ENCODE data around the gene IL17RA.
A peak's percentile ranks its signal among the peaks of the same experiment; 100 is the strongest.
"Not testable (repeated sequence)": the region's sequence is repeated elsewhere in the genome, so short reads cannot be mapped to it uniquely, and the experiment has no call there.

Gene IL17RA, protein sequence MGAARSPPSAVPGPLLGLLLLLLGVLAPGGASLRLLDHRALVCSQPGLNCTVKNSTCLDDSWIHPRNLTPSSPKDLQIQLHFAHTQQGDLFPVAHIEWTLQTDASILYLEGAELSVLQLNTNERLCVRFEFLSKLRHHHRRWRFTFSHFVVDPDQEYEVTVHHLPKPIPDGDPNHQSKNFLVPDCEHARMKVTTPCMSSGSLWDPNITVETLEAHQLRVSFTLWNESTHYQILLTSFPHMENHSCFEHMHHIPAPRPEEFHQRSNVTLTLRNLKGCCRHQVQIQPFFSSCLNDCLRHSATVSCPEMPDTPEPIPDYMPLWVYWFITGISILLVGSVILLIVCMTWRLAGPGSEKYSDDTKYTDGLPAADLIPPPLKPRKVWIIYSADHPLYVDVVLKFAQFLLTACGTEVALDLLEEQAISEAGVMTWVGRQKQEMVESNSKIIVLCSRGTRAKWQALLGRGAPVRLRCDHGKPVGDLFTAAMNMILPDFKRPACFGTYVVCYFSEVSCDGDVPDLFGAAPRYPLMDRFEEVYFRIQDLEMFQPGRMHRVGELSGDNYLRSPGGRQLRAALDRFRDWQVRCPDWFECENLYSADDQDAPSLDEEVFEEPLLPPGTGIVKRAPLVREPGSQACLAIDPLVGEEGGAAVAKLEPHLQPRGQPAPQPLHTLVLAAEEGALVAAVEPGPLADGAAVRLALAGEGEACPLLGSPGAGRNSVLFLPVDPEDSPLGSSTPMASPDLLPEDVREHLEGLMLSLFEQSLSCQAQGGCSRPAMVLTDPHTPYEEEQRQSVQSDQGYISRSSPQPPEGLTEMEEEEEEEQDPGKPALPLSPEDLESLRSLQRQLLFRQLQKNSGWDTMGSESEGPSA

GRCh38 chr22:17084554-17085276 lies at the start of gene IL17RA:
TSS of gene IL17RA (plus strand) at chr22:17085000. CDS start at chr22:17085092, 92 bp downstream.
- peak; percentile 76 for DNase-seq

- no peak for DNase-seq
These were observed 49.6 kb upstream of the IL17RA start for GRCh38 chr22:17035246-17035645.

DNA sequence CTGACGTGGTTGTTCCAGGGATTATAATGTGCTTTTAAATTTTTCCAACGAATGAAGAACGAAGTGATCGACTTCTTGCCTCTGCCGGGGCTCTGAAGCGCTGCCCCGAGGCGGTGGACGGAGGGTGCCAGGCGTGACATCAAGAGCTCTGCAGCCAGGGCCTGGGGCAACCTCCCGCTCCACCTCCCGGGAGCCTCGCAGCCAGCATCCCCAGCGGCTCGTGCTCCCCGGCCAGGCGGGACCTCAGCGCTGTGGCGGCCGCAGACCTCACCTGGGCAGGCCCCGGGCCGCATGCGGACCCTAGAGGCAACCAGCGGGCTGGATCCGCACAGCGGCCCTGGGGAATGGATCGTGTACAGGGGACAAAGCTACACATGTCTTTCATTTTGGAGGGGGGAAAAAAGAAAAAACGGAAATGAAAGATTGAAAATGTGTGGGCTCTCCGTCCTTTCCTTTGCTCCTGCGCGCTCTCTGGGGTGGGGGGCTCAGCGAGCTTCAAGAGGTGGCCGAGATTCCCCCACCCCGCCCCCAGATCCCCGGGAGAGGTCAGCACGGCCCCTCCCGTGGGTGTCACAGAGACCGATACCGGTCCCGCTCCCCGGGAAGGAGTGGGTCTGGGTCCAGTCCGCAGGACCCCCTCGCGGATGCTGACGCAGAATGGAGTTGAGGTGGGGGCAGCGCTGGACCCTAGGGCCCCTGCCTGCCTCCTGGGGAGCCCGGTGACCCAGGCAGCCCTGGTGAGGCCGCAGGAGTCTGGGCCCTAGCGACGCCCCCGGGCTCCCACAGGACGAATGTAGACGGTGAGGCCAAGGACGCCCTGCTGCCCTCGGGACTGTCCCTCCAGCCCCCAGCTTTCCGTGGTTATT lies 48.6 kb upstream of the IL17RA start:
- DNase-seq, result not testable (repeated sequence)

GRCh38 chr22:17036842-17037711 lies 47.7 kb upstream of the IL17RA start:
- DNase-seq, result not testable (repeated sequence)

DNA sequence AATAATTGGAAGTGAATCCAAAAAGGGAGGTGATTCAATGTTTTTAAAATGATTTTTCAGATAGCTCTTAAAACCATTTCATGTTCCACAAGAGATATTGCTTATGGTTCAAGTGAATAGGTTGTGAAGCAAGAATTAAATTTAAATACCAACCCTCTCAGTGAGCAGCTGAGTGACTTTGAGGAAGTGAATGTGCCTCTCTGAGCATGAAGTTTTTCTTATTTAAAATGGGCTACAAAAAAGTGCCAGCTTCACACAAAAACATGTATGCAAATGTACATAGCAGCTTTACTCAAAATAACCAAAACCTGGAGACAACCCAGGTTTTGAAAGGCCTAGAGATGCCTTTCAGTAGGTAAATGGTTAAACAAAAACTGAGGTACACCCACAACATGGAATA lies 41.3 kb upstream of the IL17RA start:
- DNase-seq, result no peak

DNA sequence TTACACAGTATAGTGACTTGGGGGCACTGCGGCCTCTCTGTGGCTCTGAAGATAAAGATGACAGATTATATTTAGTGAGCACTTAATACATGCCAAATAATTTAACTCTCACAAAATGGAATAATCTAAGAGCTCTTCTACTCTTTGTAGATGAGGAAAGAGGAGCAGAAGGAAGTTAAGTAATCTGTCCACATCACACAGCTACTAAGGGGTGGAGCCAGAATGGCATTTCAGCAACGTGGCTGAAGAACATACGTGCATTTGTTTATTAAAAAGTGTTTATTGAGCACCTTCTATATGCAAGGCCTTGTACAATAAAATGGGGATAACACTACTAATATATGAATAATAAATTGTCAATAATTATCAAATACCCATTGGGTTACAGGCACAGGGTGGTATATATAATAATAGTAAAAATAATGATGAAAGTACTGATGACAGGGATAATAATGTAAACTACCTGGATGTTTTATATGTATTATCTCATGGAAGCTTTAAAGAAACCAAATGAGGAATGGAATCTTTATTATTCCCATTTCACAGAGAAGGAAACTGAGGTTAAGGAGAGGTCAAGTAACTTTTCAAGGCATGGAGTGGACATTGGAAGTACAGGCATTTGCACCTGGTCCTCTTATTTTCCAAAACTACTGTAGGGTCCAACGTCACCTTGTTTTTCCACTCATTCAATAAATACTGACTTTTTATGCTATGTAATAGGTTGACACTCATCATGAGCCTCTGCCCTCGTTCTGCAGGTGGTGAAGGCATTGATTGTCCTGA lies 38.0 kb upstream of the IL17RA start:
- DNase-seq, result no peak

GRCh38 chr22:17047656-17048055 lies 37.1 kb upstream of the IL17RA start:
- DNase-seq, result no peak

DNA sequence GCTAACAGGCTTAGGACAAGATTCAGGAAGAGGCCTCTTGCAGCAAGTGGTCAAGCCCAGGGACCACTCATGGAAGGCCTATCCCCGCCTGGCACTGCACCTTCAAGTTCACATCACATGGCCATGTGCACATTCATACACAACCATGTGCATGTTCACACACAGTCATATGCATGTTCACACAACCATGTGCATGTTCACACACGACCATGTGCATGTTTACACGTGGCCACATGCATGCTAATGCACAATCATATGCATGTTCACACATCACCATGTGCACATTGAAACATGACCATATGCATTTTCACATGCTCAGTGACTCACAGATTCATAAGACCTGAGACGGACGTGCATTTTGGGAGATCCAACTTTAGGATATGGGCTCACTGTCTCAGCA lies 28.7 kb upstream of the IL17RA start:
- DNase-seq, result no peak

- DNase-seq, result no peak
These were observed 28.0 kb upstream of the IL17RA start for GRCh38 chr22:17056807-17057206.

DNA sequence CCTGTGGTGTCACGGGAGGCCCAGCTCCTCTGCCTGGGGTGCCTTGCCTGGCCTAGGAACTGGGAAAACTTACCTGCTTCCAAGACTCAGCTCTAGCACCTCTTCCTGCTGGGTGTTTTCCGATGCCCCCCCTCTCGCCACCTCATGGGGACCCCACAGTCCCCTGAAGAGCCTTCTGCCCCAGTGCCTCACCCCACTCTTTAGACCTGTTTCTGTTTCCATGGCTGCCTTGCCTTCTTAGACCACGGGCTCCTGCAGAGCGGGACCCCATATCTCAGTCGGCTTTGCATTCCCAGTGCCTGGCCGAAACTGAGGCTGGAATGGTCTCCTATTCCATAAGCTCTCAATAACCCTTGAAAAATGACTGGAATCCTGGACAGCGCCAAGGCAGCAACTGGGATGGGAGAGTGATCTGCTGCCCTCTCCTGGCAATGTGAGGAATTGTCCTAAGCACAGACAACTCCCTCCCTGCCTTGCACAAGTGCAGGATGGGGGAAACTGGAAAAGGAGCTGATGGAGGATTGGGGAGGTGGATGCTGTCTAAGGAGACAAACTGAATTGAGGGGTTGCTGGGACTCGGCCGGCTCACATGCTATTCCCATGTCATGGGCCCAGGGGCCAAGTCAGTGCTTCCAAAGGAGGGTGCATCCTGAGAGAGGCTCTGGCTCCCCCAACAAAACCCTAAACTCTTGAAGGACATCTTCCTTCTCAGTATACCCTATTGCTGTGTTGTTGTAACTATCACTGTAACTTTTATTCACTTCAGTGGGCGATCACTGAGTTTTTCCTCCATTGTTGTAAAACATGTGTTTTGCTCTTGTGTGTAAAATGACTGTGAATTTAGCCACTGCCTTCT lies 26.6 kb upstream of the IL17RA start:
- DNase-seq, result peak; percentile 37

DNA sequence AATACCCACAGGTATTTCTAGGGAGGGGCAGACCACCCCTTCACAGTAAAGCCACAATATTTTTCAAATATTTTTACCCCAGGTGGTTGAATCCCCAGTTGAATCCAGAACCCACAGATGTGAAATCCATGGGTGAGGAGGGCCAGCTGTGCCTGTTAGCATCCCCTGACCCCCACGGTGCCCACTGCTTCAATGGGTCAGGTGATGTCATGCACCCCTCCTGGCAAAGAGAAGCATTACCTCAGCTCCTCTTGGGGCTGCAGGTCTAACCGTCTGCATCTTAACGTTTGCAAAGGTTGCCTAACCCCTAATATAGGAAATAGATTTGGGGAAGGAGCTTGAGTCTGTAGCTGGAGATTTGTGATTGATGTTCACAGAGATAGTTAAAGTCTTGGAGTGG lies 24.7 kb upstream of the IL17RA start:
- DNase-seq, result no peak

DNA sequence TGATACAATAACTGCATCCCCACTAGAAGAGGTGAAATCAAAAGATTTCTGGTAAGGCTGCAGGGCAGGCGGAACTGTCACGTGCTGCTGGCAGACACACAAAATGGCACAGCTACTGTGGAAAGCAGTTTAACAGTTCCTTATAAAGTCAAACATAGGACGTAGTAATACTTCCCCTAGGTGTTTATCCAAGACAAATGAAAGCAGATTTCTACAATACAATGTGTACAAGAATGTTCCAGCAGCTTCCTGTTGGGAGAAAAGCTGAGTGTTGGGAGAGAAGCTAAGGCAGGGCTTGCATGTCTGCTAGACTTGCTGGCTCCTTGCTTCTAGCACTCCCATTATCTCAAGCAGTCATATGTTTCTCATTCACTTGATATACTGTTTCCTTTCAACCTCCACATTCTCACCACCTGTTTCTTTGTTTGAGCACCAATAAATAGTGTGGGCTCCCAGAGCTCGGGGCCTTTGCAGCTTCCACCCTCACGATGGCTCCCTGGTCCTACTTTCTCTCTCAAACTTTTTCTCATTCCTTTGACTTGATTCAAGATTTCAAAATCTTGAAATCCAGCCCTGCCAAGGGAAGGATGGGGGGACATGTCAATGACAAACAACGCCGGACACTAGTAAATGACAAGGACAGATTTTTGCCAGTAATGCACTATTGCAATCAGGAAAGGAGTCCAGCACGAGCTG lies 21.2 kb upstream of the IL17RA start:
- DNase-seq, result no peak

DNA sequence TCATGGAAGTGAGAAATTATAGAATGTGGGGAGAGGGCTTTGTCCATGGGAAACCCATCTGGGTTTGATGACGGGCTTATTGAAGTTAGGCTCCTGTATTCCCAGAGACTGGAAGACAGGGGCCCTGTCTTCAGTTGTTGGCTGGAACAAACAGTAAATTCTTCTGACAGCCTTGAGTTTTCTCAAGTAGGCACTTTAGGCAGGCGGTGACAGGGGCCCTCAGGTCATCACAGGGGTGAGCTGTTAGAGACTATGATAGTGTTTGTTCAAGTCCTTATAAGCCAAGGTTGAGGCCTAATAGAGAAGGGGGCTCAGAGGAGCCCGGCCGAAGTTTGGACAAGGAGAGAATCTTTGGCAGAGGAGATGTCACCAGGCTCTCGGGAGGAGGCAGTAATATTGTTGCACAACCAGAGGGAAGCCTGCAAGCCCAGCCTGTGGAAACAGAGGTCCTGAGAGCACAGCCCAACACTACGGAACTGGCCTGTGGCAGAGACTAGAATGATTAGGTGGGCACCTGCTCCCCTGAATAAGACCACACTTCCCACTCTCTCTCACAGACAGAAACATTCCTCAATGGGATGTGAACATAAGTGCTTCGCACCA lies 20.2 kb upstream of the IL17RA start:
- DNase-seq, result no peak

- no peak for DNase-seq
These were observed 19.4 kb upstream of the IL17RA start for GRCh38 chr22:17065433-17065832.

DNA sequence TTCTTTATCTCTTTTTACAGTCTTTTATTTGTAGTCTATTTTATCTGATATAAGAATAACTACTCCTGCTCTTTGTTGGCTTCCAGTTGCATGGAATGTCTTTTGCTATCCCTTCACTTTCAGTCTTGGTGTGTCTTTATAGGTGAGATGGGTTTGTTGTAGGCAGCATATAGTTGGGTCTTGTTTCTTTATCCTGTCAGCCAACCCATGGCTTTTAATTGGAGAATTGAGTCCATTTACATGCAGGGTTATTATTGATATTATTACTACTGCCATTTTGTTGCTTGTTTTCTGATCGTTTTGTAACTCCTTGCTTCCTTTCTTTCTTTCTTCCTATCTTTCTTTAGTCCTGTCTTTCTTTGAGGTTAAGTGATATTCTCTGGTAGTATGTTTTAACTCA lies 11.9 kb upstream of the IL17RA start:
- no peak for DNase-seq

GRCh38 chr22:17074648-17075002 lies 10.2 kb upstream of the IL17RA start:
- no peak for DNase-seq

- DNase-seq, result no peak
These were observed 7.5 kb upstream of the IL17RA start for GRCh38 chr22:17077255-17077654.

DNA sequence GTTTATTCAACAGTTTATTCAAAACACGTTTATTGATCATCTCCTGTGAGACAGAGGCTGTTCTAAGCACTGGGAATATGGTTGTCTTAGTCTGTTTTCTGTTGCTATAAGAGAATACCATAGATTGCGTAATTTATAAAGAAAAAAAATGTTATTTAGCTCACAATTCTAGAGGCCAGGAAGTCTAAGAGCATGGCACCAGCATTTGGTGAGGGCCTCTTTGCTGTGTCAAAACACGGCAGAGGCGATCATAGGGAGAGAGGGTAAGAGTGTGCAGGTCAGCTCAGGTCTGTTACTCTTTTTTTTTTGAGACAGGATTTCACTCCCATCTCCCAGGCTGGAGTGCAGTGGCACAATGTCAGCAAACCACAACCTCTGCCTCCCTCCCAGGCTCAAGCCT lies 5.2 kb upstream of the IL17RA start:
- DNase-seq, result no peak

GRCh38 chr22:17083255-17083654 lies 1.5 kb upstream of the IL17RA start:
- no peak for DNase-seq

Measured in COR-L47 (cell line).